IMR-90 (cell line): ENCODE results near the gene SLF2. TPM values are rescaled to one million over a fixed set of nuclear protein-coding genes. Genes with fewer than 3 reads are reported as not detected.

Experiments
- ATAC-seq: fragments of 200-7000 bp; cut with Tn5 transposase; 2 replicates; pipeline ENCODE4 v1.9.1; 2020; ENCODE audit warnings: low read depth, mild to moderate bottlenecking, moderate library complexity
- BruUV-seq: library from RNA; stranded (reverse); fragments of 400-500 nt; replicated peaks from 2 replicates; lab custom pipeline; 2021; lab: Mats Ljungman, UMichigan
- CTCF ChIA-PET: fragments of 300-600 bp; formaldehyde crosslinking; extraction: SDS; loops from one replicate; lab custom pipeline; 2021; ENCODE audit warnings: antibody characterized with exemption; lab: Yijun Ruan, JAX
- POLR2A ChIA-PET: fragments of 300-600 bp; sonication (Branson Sonifier 250); formaldehyde crosslinking; loops from one replicate; lab custom pipeline; 2022; ENCODE audit warnings: antibody characterized with exemption; ENCODE audit not compliant: unreplicated experiment; lab: Charles Lee
- DNase-seq: peaks from one replicate; pipeline ENCODE4 v3.0.0; 2013
- H2AFZ ChIP-seq: replicated peaks from 2 replicates; pipeline ENCODE3; 2013; ENCODE audit warnings: low read length, mild to moderate bottlenecking; ENCODE audit not compliant: poor library complexity
- H2AK5ac ChIP-seq: 2 replicates; pipeline ENCODE4 v1.6.1; 2013; ENCODE audit warnings: low read depth, low read length, inconsistent platforms
- H2AK9ac ChIP-seq: replicated peaks from 2 replicates; pipeline ENCODE3; 2013; ENCODE audit warnings: mild to moderate bottlenecking, low read depth, low read length, moderate library complexity; ENCODE audit not compliant: poor library complexity
- H2BK120ac ChIP-seq: 2 replicates; pipeline ENCODE4 v1.6.1; 2013; ENCODE audit warnings: low read depth, low read length, inconsistent platforms
- H2BK15ac ChIP-seq: 3 replicates; pipeline ENCODE4 v1.6.1; 2013; ENCODE audit warnings: low read depth, low read length, inconsistent platforms
- H2BK20ac ChIP-seq: 2 replicates; pipeline ENCODE4 v1.6.1; 2013; ENCODE audit warnings: low read depth, mild to moderate bottlenecking, inconsistent platforms, low read length, moderate library complexity
- H2BK5ac ChIP-seq: 2 replicates; pipeline ENCODE4 v1.6.1; 2013; ENCODE audit warnings: mild to moderate bottlenecking, low read depth, low read length, inconsistent platforms; ENCODE audit not compliant: poor library complexity, severe bottlenecking
- H3K14ac ChIP-seq: replicated peaks from 2 replicates; pipeline ENCODE4 v1.6.1; 2013; ENCODE audit warnings: low read depth, low read length, inconsistent platforms
- H3K18ac ChIP-seq: 2 replicates; pipeline ENCODE4 v1.6.1; 2013; ENCODE audit warnings: low read depth, low read length, control low read depth
- H3K23ac ChIP-seq: 2 replicates; pipeline ENCODE4 v1.6.1; 2013; ENCODE audit warnings: low read depth, low read length, inconsistent platforms
- H3K27ac ChIP-seq: 2 replicates; pipeline ENCODE4 v1.5.1; 2013; ENCODE audit warnings: mild to moderate bottlenecking, control low read depth, low read length; ENCODE audit not compliant: insufficient read depth
- H3K27me3 ChIP-seq: 2 replicates; pipeline ENCODE4 v1.6.1; 2013; ENCODE audit warnings: low read length; ENCODE audit not compliant: control insufficient read depth, insufficient read depth
- H3K36me3 ChIP-seq: 2 replicates; pipeline ENCODE4 v1.6.1; 2013; ENCODE audit warnings: low read length, mixed read lengths; ENCODE audit not compliant: control insufficient read depth, insufficient read depth
- H3K4ac ChIP-seq: 2 replicates; pipeline ENCODE4 v1.6.1; 2013; ENCODE audit warnings: low read depth, low read length, inconsistent platforms
- H3K4me1 ChIP-seq: 2 replicates; pipeline ENCODE4 v1.6.1; 2013; ENCODE audit warnings: low read length, mixed read lengths; ENCODE audit not compliant: control insufficient read depth, insufficient read depth
- H3K4me2 ChIP-seq: 2 replicates; pipeline ENCODE4 v1.6.1; 2013; ENCODE audit warnings: low read depth, mild to moderate bottlenecking, control low read depth, low read length, moderate library complexity
- H3K4me3 ChIP-seq: 2 replicates; pipeline ENCODE4 v1.5.1; 2013; ENCODE audit warnings: low read depth, mild to moderate bottlenecking, control low read depth, low read length, moderate library complexity; ENCODE audit not compliant: insufficient read depth
- H3K56ac ChIP-seq: 2 replicates; pipeline ENCODE4 v1.6.1; 2013; ENCODE audit warnings: low read length, inconsistent platforms; ENCODE audit not compliant: insufficient read depth; ENCODE audit errors: extremely low read depth
- H3K79me1 ChIP-seq, 2 experiments: 2 replicates each; pipeline ENCODE4 v1.6.1; 2013; ENCODE audit warnings: low read length in 2 of 2, inconsistent platforms in 1 of 2, low read depth in 1 of 2
- H3K9ac ChIP-seq: 2 replicates; pipeline ENCODE4 v1.6.1; 2013; ENCODE audit warnings: low read depth, low read length, control low read depth
- H3K9me1 ChIP-seq: 2 replicates; pipeline ENCODE4 v1.6.1; 2013; ENCODE audit warnings: low read length, inconsistent platforms; ENCODE audit not compliant: insufficient read depth
- H3K9me3 ChIP-seq: 2 replicates; pipeline ENCODE4 v1.6.1; 2013; ENCODE audit warnings: low read length; ENCODE audit not compliant: control insufficient read depth, insufficient read depth
- H4K20me1 ChIP-seq: 2 replicates; pipeline ENCODE4 v1.6.1; 2013; ENCODE audit warnings: low read length, inconsistent platforms; ENCODE audit not compliant: insufficient read depth
- H4K5ac ChIP-seq: 2 replicates; pipeline ENCODE4 v1.6.1; 2013; ENCODE audit warnings: mild to moderate bottlenecking, low read depth, low read length, control low read depth
- H4K8ac ChIP-seq, 2 experiments: 2 replicates each; pipeline ENCODE4 v1.6.1; 2013; ENCODE audit warnings: low read depth in 2 of 2, low read length in 2 of 2, control low read depth in 1 of 2, inconsistent platforms in 1 of 2
- H4K91ac ChIP-seq: 2 replicates; pipeline ENCODE4 v1.6.1; 2013; ENCODE audit warnings: low read depth, low read length, inconsistent platforms; ENCODE audit not compliant: insufficient read depth
- CEBPB ChIP-seq: IDR thresholded peaks from 2 replicates; pipeline ENCODE4 v1.6.1; 2012; ENCODE audit warnings: low read depth, low read length, improper control_type of control experiment
- CHD1 ChIP-seq: IDR thresholded peaks from 2 replicates; pipeline ENCODE4 v1.6.1; 2012; ENCODE audit warnings: low read depth, low read length, improper control_type of control experiment
- MAZ ChIP-seq: IDR thresholded peaks from 2 replicates; pipeline ENCODE4 v1.6.1; 2012; ENCODE audit warnings: low read depth, mild to moderate bottlenecking, low read length, improper control_type of control experiment, moderate library complexity, borderline replicate concordance
- NFE2L2 ChIP-seq: fragments of 150-350 bp; IDR thresholded peaks from 2 replicates; pipeline ENCODE4 v1.6.1; 2016; ENCODE audit warnings: low read depth, mild to moderate bottlenecking, low read length
- RAD21 ChIP-seq: IDR thresholded peaks from 2 replicates; pipeline ENCODE4 v1.6.1; 2012; ENCODE audit warnings: low read length, improper control_type of control experiment
- RCOR1 ChIP-seq: IDR thresholded peaks from 2 replicates; pipeline ENCODE4 v1.6.1; 2012; ENCODE audit warnings: mild to moderate bottlenecking, low read length, improper control_type of control experiment; ENCODE audit not compliant: insufficient replicate concordance
- SMC3 ChIP-seq: fragments of 150-350 bp; IDR thresholded peaks from 2 replicates; pipeline ENCODE4 v1.6.1; 2016; ENCODE audit warnings: low read depth, mild to moderate bottlenecking, antibody characterized with exemption, low read length, moderate library complexity
- WGBS, 2 experiments: methylation state at CpG; one replicate each; pipeline versions ENCODE4 v1.1.5 to v1.1.7; 2013; ENCODE audit warnings: missing lambda C conversion rate in 2 of 2; ENCODE audit not compliant: insufficient read length in 1 of 2; ENCODE audit errors: extremely low coverage in 2 of 2; 5-methylcytosine and 5-hydroxymethylcytosine counted together
- dilution Hi-C: fragments of 300-500 bp; cut with HindIII; formaldehyde crosslinking; loops from one replicate; pipeline ENCODE4 v1.14.3; 2018; ENCODE audit warnings: low sequenced_read_pairs; ENCODE audit not compliant: unreplicated experiment
- in situ Hi-C: fragments of 300-500 bp; cut with MboI; formaldehyde crosslinking; loops from 3 replicates; pipeline ENCODE4 v1.14.3; 2019; ENCODE audit warnings: low sequenced_read_pairs, inconsistent platforms, mixed read lengths
- intact Hi-C: fragments of 100-400 bp; cut with micrococcal nuclease; formaldehyde crosslinking; loops from 2 replicates; pipeline ENCODE4 v1.10.0; 2022
- polyA plus RNA-seq, 3 experiments: library from polyadenylated mRNA; depleted of rRNA; stranded (reverse); fragments of >200 nt; gene quantifications; 2 replicates each; pipeline ENCODE4 v1.2.3, GENCODE V29; 2012; ENCODE audit warnings: low replicate concordance in 1 of 3
- total RNA-seq: library from RNA; depleted of rRNA; stranded (reverse); fragments of >200 nt; gene quantifications from 2 replicates; pipeline ENCODE4 v1.2.3, GENCODE V29; 2012
- TF ChIP-seq, protein P1 (sequence below): fragments of 150-350 bp; IDR thresholded peaks from 2 replicates; pipeline ENCODE4 v1.6.1; 2016; ENCODE audit warnings: low read depth, mild to moderate bottlenecking, low read length, moderate library complexity, borderline replicate concordance
- TF ChIP-seq, protein P2 (sequence below): fragments of 150-350 bp; IDR thresholded peaks from 2 replicates; pipeline ENCODE4 v1.6.1; 2017; ENCODE audit warnings: mild to moderate bottlenecking, antibody characterized with exemption, low read length, low read depth

Gene SLF2
- total and polyA plus RNA-seq, 2 of the 4 experiments (the other 2 are of a cell fraction): 8.5 to 21.7 TPM

DNA sequence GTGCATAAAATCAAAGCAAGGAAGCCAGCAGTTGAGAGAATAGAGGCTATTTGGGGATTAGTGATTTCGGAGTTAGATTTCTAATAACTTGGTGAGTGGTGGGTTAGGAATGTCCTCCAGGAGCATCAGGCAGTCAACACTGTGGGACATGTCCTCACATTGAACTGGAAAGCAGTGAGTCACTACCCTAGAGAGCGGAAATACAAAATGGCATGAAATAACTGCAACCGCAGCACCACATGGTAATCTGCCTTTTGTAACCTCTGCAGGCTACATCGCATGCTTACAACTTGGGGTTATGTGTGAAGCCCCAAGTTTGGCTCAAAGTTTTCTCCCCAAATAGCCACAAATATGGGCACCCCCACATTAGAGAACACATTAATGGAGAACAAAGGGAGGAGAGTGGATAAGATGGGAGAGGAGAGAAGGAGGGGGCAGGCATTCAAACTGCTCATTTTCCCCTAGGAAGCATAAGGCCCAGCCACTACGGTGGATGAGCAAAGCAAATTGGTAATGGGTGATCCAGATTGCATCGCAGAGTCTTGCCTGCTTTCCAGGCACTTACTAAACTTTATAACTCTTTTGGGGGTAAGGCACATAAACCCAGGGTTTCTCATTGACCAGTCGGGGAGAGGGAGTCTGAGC, 22.0 kb upstream of the SLF2 start (continued):
- no peak for TF ChIP-seq RCOR1

DNA sequence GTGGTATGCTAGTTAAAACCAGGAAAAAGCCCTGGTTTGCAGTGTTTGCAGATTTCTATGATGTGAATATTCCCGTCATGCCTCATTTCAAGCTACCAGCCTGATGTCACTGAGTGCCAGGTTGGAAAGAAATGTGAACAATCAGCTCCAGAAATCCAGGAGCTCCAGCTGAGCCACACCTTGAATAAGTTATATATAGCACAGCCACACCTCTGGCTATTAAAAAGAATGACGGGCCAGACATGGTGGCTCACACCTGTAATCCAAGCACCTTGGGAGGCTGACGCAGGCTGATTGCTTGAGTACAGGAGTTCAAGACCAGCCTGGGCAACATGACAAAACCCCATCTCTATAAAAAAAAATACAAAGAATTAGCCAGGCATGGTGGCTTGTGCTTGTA, 18.7 kb upstream of the SLF2 start:
- POLR2A ChIA-PET: no interaction called here
- H3K23ac ChIP-seq: no peak overlapping the region
- H4K20me1 ChIP-seq: no peaks in the 10 kb centered on the region
- in situ Hi-C loops (loop anchor here (25.0 kb wide), 1 partner anchor 557 kb away; the partner anchor contains the start of genes PKD2L1 and SCD), dilution Hi-C loops (no loop called here), intact Hi-C loops (no loop called here)
- H3K27ac ChIP-seq: no peak overlapping the region
- peaks cover 0 to 9% of the 10 kb centered on the region in 2 experiments; a peak in 2 of 4 replicates for H3K79me1 ChIP-seq
- ATAC-seq (no peak), DNase-seq (no peak)
- no peaks in the 10 kb centered on the region for H3K9me3 ChIP-seq
- no TSS peak for BruUV-seq
- H3K4me2 ChIP-seq: no peak overlapping the region
- no peak overlapping the region for H2BK120ac ChIP-seq
- H2BK20ac ChIP-seq: no peak overlapping the region
- H4K8ac ChIP-seq: no peak overlapping the region
- no peak overlapping the region for H4K91ac ChIP-seq
- H3K4me1 ChIP-seq: peaks cover 23% of the 10 kb centered on the region
- H3K56ac ChIP-seq: no peak overlapping the region
- no peak overlapping the region for H3K18ac ChIP-seq
- H4K5ac ChIP-seq: no peak overlapping the region
- TF ChIP-seq, protein P1, sequence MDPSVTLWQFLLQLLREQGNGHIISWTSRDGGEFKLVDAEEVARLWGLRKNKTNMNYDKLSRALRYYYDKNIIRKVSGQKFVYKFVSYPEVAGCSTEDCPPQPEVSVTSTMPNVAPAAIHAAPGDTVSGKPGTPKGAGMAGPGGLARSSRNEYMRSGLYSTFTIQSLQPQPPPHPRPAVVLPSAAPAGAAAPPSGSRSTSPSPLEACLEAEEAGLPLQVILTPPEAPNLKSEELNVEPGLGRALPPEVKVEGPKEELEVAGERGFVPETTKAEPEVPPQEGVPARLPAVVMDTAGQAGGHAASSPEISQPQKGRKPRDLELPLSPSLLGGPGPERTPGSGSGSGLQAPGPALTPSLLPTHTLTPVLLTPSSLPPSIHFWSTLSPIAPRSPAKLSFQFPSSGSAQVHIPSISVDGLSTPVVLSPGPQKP: no peak
- TF ChIP-seq MAZ: no peak
- TF ChIP-seq, protein P2, sequence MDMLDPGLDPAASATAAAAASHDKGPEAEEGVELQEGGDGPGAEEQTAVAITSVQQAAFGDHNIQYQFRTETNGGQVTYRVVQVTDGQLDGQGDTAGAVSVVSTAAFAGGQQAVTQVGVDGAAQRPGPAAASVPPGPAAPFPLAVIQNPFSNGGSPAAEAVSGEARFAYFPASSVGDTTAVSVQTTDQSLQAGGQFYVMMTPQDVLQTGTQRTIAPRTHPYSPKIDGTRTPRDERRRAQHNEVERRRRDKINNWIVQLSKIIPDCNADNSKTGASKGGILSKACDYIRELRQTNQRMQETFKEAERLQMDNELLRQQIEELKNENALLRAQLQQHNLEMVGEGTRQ: no peak
- TF ChIP-seq RAD21: no peak
- TF ChIP-seq SMC3: no peak
- no peak for TF ChIP-seq CEBPB
- no peak for TF ChIP-seq NFE2L2
- TF ChIP-seq CHD1: no peak
- no peak overlapping the region for H2AFZ ChIP-seq
- H3K9me1 ChIP-seq: peaks cover 11% of the 10 kb centered on the region
- H2BK5ac ChIP-seq: no peak overlapping the region
- no peaks in the 10 kb centered on the region for H3K36me3 ChIP-seq
- H3K9ac ChIP-seq: no peak overlapping the region
- no peak overlapping the region for H3K14ac ChIP-seq
- peak overlapping the region; percentile 62; the same call in 1 of the 2 replicates for H2AK5ac ChIP-seq
- no peaks in the 10 kb centered on the region for H3K27me3 ChIP-seq
- no peak overlapping the region for H2AK9ac ChIP-seq
- CTCF ChIA-PET: no interaction called here
- no peak overlapping the region for H2BK15ac ChIP-seq
- no peak overlapping the region for H3K4me3 ChIP-seq
- no peak overlapping the region for H3K4ac ChIP-seq
- WGBS, 2 experiments: 100% methylated on average over 1 of the region's 3 CpGs; no CpG with 5 or more reads in 1 of the 2 experiments
